IMR-90 (cell line): ENCODE data around the gene ARSB. TPM values are rescaled to one million over a fixed set of nuclear protein-coding genes. Genes with fewer than 3 reads are reported as not detected.

Experiments used
- ATAC-seq: fragments of 200-7000 bp; cut with Tn5 transposase; 2 replicates; pipeline ENCODE4 v1.9.1; 2020; ENCODE audit warnings: low read depth, mild to moderate bottlenecking, moderate library complexity
- BruUV-seq: library from RNA; stranded (reverse); fragments of 400-500 nt; replicated peaks from 2 replicates; lab custom pipeline; 2021; lab: Mats Ljungman, UMichigan
- CTCF ChIA-PET: fragments of 300-600 bp; formaldehyde crosslinking; extraction: SDS; loops from one replicate; lab custom pipeline; 2021; ENCODE audit warnings: antibody characterized with exemption; lab: Yijun Ruan, JAX
- POLR2A ChIA-PET: fragments of 300-600 bp; sonication (Branson Sonifier 250); formaldehyde crosslinking; loops from one replicate; lab custom pipeline; 2022; ENCODE audit warnings: antibody characterized with exemption; ENCODE audit not compliant: unreplicated experiment; lab: Charles Lee
- DNase-seq: peaks from one replicate; pipeline ENCODE4 v3.0.0; 2013
- H2AFZ ChIP-seq: replicated peaks from 2 replicates; pipeline ENCODE3; 2013; ENCODE audit warnings: low read length, mild to moderate bottlenecking; ENCODE audit not compliant: poor library complexity
- H2AK5ac ChIP-seq: 2 replicates; pipeline ENCODE4 v1.6.1; 2013; ENCODE audit warnings: low read depth, low read length, inconsistent platforms
- H2AK9ac ChIP-seq: replicated peaks from 2 replicates; pipeline ENCODE3; 2013; ENCODE audit warnings: mild to moderate bottlenecking, low read depth, low read length, moderate library complexity; ENCODE audit not compliant: poor library complexity
- H2BK120ac ChIP-seq: 2 replicates; pipeline ENCODE4 v1.6.1; 2013; ENCODE audit warnings: low read depth, low read length, inconsistent platforms
- H2BK15ac ChIP-seq: 3 replicates; pipeline ENCODE4 v1.6.1; 2013; ENCODE audit warnings: low read depth, low read length, inconsistent platforms
- H2BK20ac ChIP-seq: 2 replicates; pipeline ENCODE4 v1.6.1; 2013; ENCODE audit warnings: low read depth, mild to moderate bottlenecking, inconsistent platforms, low read length, moderate library complexity
- H2BK5ac ChIP-seq: 2 replicates; pipeline ENCODE4 v1.6.1; 2013; ENCODE audit warnings: mild to moderate bottlenecking, low read depth, low read length, inconsistent platforms; ENCODE audit not compliant: poor library complexity, severe bottlenecking
- H3K14ac ChIP-seq: replicated peaks from 2 replicates; pipeline ENCODE4 v1.6.1; 2013; ENCODE audit warnings: low read depth, low read length, inconsistent platforms
- H3K18ac ChIP-seq: 2 replicates; pipeline ENCODE4 v1.6.1; 2013; ENCODE audit warnings: low read depth, low read length, control low read depth
- H3K23ac ChIP-seq: 2 replicates; pipeline ENCODE4 v1.6.1; 2013; ENCODE audit warnings: low read depth, low read length, inconsistent platforms
- H3K27ac ChIP-seq: 2 replicates; pipeline ENCODE4 v1.5.1; 2013; ENCODE audit warnings: mild to moderate bottlenecking, control low read depth, low read length; ENCODE audit not compliant: insufficient read depth
- H3K27me3 ChIP-seq: 2 replicates; pipeline ENCODE4 v1.6.1; 2013; ENCODE audit warnings: low read length; ENCODE audit not compliant: control insufficient read depth, insufficient read depth
- H3K36me3 ChIP-seq: 2 replicates; pipeline ENCODE4 v1.6.1; 2013; ENCODE audit warnings: low read length, mixed read lengths; ENCODE audit not compliant: control insufficient read depth, insufficient read depth
- H3K4ac ChIP-seq: 2 replicates; pipeline ENCODE4 v1.6.1; 2013; ENCODE audit warnings: low read depth, low read length, inconsistent platforms
- H3K4me1 ChIP-seq: 2 replicates; pipeline ENCODE4 v1.6.1; 2013; ENCODE audit warnings: low read length, mixed read lengths; ENCODE audit not compliant: control insufficient read depth, insufficient read depth
- H3K4me2 ChIP-seq: 2 replicates; pipeline ENCODE4 v1.6.1; 2013; ENCODE audit warnings: low read depth, mild to moderate bottlenecking, control low read depth, low read length, moderate library complexity
- H3K4me3 ChIP-seq: 2 replicates; pipeline ENCODE4 v1.5.1; 2013; ENCODE audit warnings: low read depth, mild to moderate bottlenecking, control low read depth, low read length, moderate library complexity; ENCODE audit not compliant: insufficient read depth
- H3K56ac ChIP-seq: 2 replicates; pipeline ENCODE4 v1.6.1; 2013; ENCODE audit warnings: low read length, inconsistent platforms; ENCODE audit not compliant: insufficient read depth; ENCODE audit errors: extremely low read depth
- H3K79me1 ChIP-seq, 2 experiments: 2 replicates each; pipeline ENCODE4 v1.6.1; 2013; ENCODE audit warnings: low read length in 2 of 2, inconsistent platforms in 1 of 2, low read depth in 1 of 2
- H3K9ac ChIP-seq: 2 replicates; pipeline ENCODE4 v1.6.1; 2013; ENCODE audit warnings: low read depth, low read length, control low read depth
- H3K9me1 ChIP-seq: 2 replicates; pipeline ENCODE4 v1.6.1; 2013; ENCODE audit warnings: low read length, inconsistent platforms; ENCODE audit not compliant: insufficient read depth
- H3K9me3 ChIP-seq: 2 replicates; pipeline ENCODE4 v1.6.1; 2013; ENCODE audit warnings: low read length; ENCODE audit not compliant: control insufficient read depth, insufficient read depth
- H4K20me1 ChIP-seq: 2 replicates; pipeline ENCODE4 v1.6.1; 2013; ENCODE audit warnings: low read length, inconsistent platforms; ENCODE audit not compliant: insufficient read depth
- H4K5ac ChIP-seq: 2 replicates; pipeline ENCODE4 v1.6.1; 2013; ENCODE audit warnings: mild to moderate bottlenecking, low read depth, low read length, control low read depth
- H4K8ac ChIP-seq, 2 experiments: 2 replicates each; pipeline ENCODE4 v1.6.1; 2013; ENCODE audit warnings: low read depth in 2 of 2, low read length in 2 of 2, control low read depth in 1 of 2, inconsistent platforms in 1 of 2
- H4K91ac ChIP-seq: 2 replicates; pipeline ENCODE4 v1.6.1; 2013; ENCODE audit warnings: low read depth, low read length, inconsistent platforms; ENCODE audit not compliant: insufficient read depth
- CHD1 ChIP-seq: IDR thresholded peaks from 2 replicates; pipeline ENCODE4 v1.6.1; 2012; ENCODE audit warnings: low read depth, low read length, improper control_type of control experiment
- FOS ChIP-seq: fragments of 150-350 bp; IDR thresholded peaks from 2 replicates; pipeline ENCODE4 v1.6.1; 2016; ENCODE audit warnings: low read depth, low read length
- MAFK ChIP-seq: IDR thresholded peaks from 2 replicates; pipeline ENCODE4 v1.6.1; 2012; ENCODE audit warnings: low read depth, low read length, improper control_type of control experiment
- MAZ ChIP-seq: IDR thresholded peaks from 2 replicates; pipeline ENCODE4 v1.6.1; 2012; ENCODE audit warnings: low read depth, mild to moderate bottlenecking, low read length, improper control_type of control experiment, moderate library complexity, borderline replicate concordance
- RAD21 ChIP-seq: IDR thresholded peaks from 2 replicates; pipeline ENCODE4 v1.6.1; 2012; ENCODE audit warnings: low read length, improper control_type of control experiment
- RFX5 ChIP-seq: IDR thresholded peaks from 2 replicates; pipeline ENCODE4 v1.8.0; 2012; ENCODE audit warnings: low read depth, mild to moderate bottlenecking, low read length, moderate library complexity
- WGBS, 2 experiments: methylation state at CpG; one replicate each; pipeline versions ENCODE4 v1.1.5 to v1.1.7; 2013; ENCODE audit warnings: missing lambda C conversion rate in 2 of 2; ENCODE audit not compliant: insufficient read length in 1 of 2; ENCODE audit errors: extremely low coverage in 2 of 2; 5-methylcytosine and 5-hydroxymethylcytosine counted together
- dilution Hi-C: fragments of 300-500 bp; cut with HindIII; formaldehyde crosslinking; loops from one replicate; pipeline ENCODE4 v1.14.3; 2018; ENCODE audit warnings: low sequenced_read_pairs; ENCODE audit not compliant: unreplicated experiment
- in situ Hi-C: fragments of 300-500 bp; cut with MboI; formaldehyde crosslinking; loops from 3 replicates; pipeline ENCODE4 v1.14.3; 2019; ENCODE audit warnings: low sequenced_read_pairs, inconsistent platforms, mixed read lengths
- intact Hi-C: fragments of 100-400 bp; cut with micrococcal nuclease; formaldehyde crosslinking; loops from 2 replicates; pipeline ENCODE4 v1.10.0; 2022
- polyA plus RNA-seq, 3 experiments: library from polyadenylated mRNA; depleted of rRNA; stranded (reverse); fragments of >200 nt; gene quantifications; 2 replicates each; pipeline ENCODE4 v1.2.3, GENCODE V29; 2012; ENCODE audit warnings: low replicate concordance in 1 of 3
- total RNA-seq: library from RNA; depleted of rRNA; stranded (reverse); fragments of >200 nt; gene quantifications from 2 replicates; pipeline ENCODE4 v1.2.3, GENCODE V29; 2012

Gene ARSB
- total and polyA plus RNA-seq, 2 of the 4 experiments (the other 2 are of a cell fraction), result 16.0 to 16.3 TPM

DNA sequence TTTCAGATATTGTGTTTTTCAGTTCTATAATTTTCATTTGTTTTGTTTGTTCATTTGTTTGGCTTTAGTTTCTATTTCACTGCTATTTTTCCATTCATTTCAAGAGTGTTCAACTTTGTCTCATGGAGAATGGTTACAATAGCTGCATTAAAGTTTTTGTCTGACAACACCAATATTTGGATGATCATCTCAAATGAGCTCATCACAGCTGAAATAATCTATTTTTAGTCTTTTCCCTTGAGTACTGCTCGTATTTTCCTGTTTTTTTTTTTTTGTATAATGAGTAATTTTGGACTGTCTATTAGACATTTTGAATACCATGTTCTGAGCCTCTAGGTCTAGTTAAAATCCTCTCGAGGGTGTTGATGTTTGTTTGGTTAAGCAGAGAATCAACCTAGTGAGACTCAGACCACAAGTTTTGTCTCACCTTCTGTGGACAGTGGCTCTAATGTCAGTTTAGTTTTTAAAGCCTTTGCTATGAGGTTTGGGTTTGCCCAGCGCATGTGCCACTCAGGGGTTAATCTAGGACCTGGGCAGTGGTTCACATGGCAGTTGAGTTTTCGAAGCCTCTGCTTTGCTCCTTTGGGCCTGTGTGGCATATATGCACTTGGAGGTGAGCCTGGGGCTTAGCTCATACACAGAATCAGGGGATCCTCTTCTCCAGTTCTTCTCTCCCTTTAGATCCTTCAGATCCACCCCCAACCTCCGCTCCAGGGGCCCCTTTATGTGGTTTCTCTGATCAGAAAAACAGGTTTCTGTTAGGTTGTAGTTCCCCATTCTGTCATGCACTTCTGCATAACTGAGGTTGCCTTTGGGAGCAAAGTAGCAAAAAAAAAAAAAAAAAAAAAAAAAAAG is 79.8 kb downstream of the ARSB start (continued):
- TF ChIP-seq MAFK (no peak), MAZ (no peak)

- DNase-seq, result peak; percentile 73
- Histone ChIP-seq H2BK15ac (peak overlapping the region; percentile 23; the same call in 1 of the 3 replicates), H3K9me3 (no peaks in the 10 kb centered on the region; the same call in 1 of the 2 replicates), H3K27ac (no peak overlapping the region), H2BK20ac (no peak overlapping the region; the same call in 1 of the 2 replicates), H2AK9ac (no peak overlapping the region), H3K36me3 (no peaks in the 10 kb centered on the region), H3K4me1 (peaks cover 18% of the 10 kb centered on the region), H3K9ac (no peak overlapping the region), H3K4me3 (no peak overlapping the region), H2AK5ac (no peak overlapping the region), H4K5ac (peak overlapping the region; percentile 51; the same call in 1 of the 2 replicates), H2BK120ac (0 out of 2 replicates have a peak overlapping the region, but pooled peaks have one; percentile 18), H3K56ac (no peak overlapping the region), H3K4ac (no peak overlapping the region), H4K91ac (no peak overlapping the region), H4K8ac (peak overlapping the region in 1 of 2 experiments; percentile 44; a peak in 1 of 4 replicates), H3K27me3 (no peaks in the 10 kb centered on the region), H4K20me1 (peaks cover 4% of the 10 kb centered on the region), H3K18ac (peak overlapping the region; percentile 49; the same call in 1 of the 2 replicates), H3K14ac (no peak overlapping the region), H3K9me1 (peaks cover 7% of the 10 kb centered on the region; the same call in 1 of the 2 replicates), H2BK5ac (peak overlapping the region; percentile 40), H3K4me2 (no peak overlapping the region; the same call in 1 of the 2 replicates), H3K23ac (no peak overlapping the region), H3K79me1 (peaks cover 0 to 10% of the 10 kb centered on the region in 2 experiments; a peak in 2 of 4 replicates), H2AFZ (no peak overlapping the region)
- POLR2A ChIA-PET, result no interaction called here
- intact Hi-C loops, result loop anchor here (5.0 kb wide), 1 partner anchor 48 kb away; no protein-coding TSS in a partner anchor
- TF ChIP-seq CHD1 (no peak), MAFK (no peak), FOS (peak; percentile 22; the same call in 1 of the 2 replicates), RAD21 (no peak), RFX5 (peak; percentile 28; the same call in 1 of the 2 replicates)
- in situ Hi-C loops, result no loop called here
- CTCF ChIA-PET, result interaction anchor here (0.5 kb wide), 1 partner anchor 17 kb away, joined by 3 read pairs; no protein-coding TSS in a partner anchor
- ATAC-seq, result no peak
- no TSS peak for BruUV-seq
- dilution Hi-C loops, result no loop called here
- no CpG with 5 or more reads among the region's 1 CpG for WGBS, 2 experiments
These were observed 81.2 kb downstream of the ARSB start for GRCh38 chr5:78903861-78904260.
